HEK293 (cell line): ENCODE measurements around the gene CAMK2N2.

Experiments
- CTCF ChIA-PET: fragments of 350-600 bp; formaldehyde crosslinking; extraction: SDS; loops from one replicate; lab custom pipeline; 2021; ENCODE audit warnings: antibody characterized with exemption; lab: Yijun Ruan, JAX
- POLR2A ChIA-PET: fragments of 300-600 bp; formaldehyde crosslinking; extraction: SDS; loops from one replicate; lab custom pipeline; 2020; ENCODE audit warnings: antibody characterized with exemption, inconsistent platforms; lab: Yijun Ruan, JAX
- H3K27ac ChIP-seq: fragments of 200-500 bp; sonication (Bioruptor generic); 2 replicates; pipeline ENCODE4 v1.5.1; 2014; ENCODE audit warnings: low read depth, low read length, control low read depth, inconsistent platforms; ENCODE audit errors: extremely low read depth
- H3K36me3 ChIP-seq, 2 experiments: fragments of 200-500 bp in 1 of 2; sonication (Bioruptor generic) in 1 of 2; 1 replicate in 1 of 2; 2 replicates in 1 of 2; pipeline ENCODE4 v1.5.1; 2014 to 2017; ENCODE audit warnings: inconsistent platforms in 2 of 2, low read length in 2 of 2; ENCODE audit not compliant: control insufficient read depth in 2 of 2, insufficient read depth in 1 of 2
- H3K4me1 ChIP-seq: fragments of 200-500 bp; sonication (Bioruptor generic); 2 replicates; pipeline ENCODE4 v1.5.1; 2014; ENCODE audit warnings: mild to moderate bottlenecking, low read length, inconsistent platforms; ENCODE audit not compliant: control insufficient read depth, insufficient read depth
- H3K4me3 ChIP-seq: 2 replicates; pipeline ENCODE4 v1.5.1; 2011; ENCODE audit warnings: low read depth, mild to moderate bottlenecking, control low read depth, low read length, moderate library complexity
- H3K9me3 ChIP-seq: fragments of 200-500 bp; sonication (Bioruptor generic); 2 replicates; pipeline ENCODE4 v1.5.1; 2014; ENCODE audit warnings: low read depth, low read length, inconsistent platforms; ENCODE audit not compliant: control insufficient read depth, insufficient read depth
- CTCF ChIP-seq: fragments of 450-650 bp; formaldehyde crosslinking; IDR thresholded peaks from 2 replicates; pipeline ENCODE4 v1.5.1; 2016; ENCODE audit warnings: missing biosample characterization, missing genetic modification characterization
- FEZF1 ChIP-seq: fragments of 450-650 bp; formaldehyde crosslinking; IDR thresholded peaks from 2 replicates; pipeline ENCODE4 v1.5.1; 2016; ENCODE audit warnings: missing biosample characterization, missing genetic modification characterization
- SP7 ChIP-seq: fragments of 450-650 bp; formaldehyde crosslinking; IDR thresholded peaks from 2 replicates; pipeline ENCODE4 v1.5.1; 2016; ENCODE audit warnings: missing biosample characterization, missing genetic modification characterization
- ZBTB26 ChIP-seq: fragments of 450-650 bp; formaldehyde crosslinking; optimal IDR thresholded peaks from 2 replicates; pipeline ENCODE3; 2016; ENCODE audit warnings: missing biosample characterization, mild to moderate bottlenecking, missing genetic modification characterization
- ZFHX2 ChIP-seq: fragments of 450-650 bp; formaldehyde crosslinking; conservative IDR thresholded peaks from 2 replicates; pipeline ENCODE4 v1.5.1; 2016; ENCODE audit warnings: missing biosample characterization, missing genetic modification characterization
- ZIC2 ChIP-seq: fragments of 450-650 bp; formaldehyde crosslinking; IDR thresholded peaks from 2 replicates; pipeline ENCODE4 v1.5.1; 2016; ENCODE audit warnings: missing biosample characterization, missing genetic modification characterization
- ZNF175 ChIP-seq: fragments of 450-650 bp; formaldehyde crosslinking; IDR thresholded peaks from 2 replicates; pipeline ENCODE4 v1.5.1; 2016; ENCODE audit warnings: missing biosample characterization, missing genetic modification characterization
- ZNF19 ChIP-seq: fragments of 450-650 bp; formaldehyde crosslinking; IDR thresholded peaks from 2 replicates; pipeline ENCODE4; 2016; ENCODE audit warnings: missing biosample characterization, missing genetic modification characterization, low read depth
- ZNF202 ChIP-seq: fragments of 450-650 bp; formaldehyde crosslinking; IDR thresholded peaks from 2 replicates; pipeline ENCODE4 v1.5.1; 2016; ENCODE audit warnings: missing biosample characterization, missing genetic modification characterization, borderline replicate concordance
- ZNF214 ChIP-seq: fragments of 450-650 bp; formaldehyde crosslinking; IDR thresholded peaks from 2 replicates; pipeline ENCODE4 v1.5.1; 2017; ENCODE audit warnings: missing biosample characterization, mild to moderate bottlenecking, missing genetic modification characterization, borderline replicate concordance
- ZNF223 ChIP-seq: fragments of 450-650 bp; formaldehyde crosslinking; IDR thresholded peaks from 2 replicates; pipeline ENCODE4 v1.5.1; 2016; ENCODE audit warnings: missing biosample characterization, missing genetic modification characterization
- ZNF248 ChIP-seq: fragments of 450-650 bp; formaldehyde crosslinking; IDR thresholded peaks from 2 replicates; pipeline ENCODE4 v1.5.1; 2017; ENCODE audit warnings: missing biosample characterization, missing genetic modification characterization
- ZNF335 ChIP-seq: fragments of 450-650 bp; formaldehyde crosslinking; conservative IDR thresholded peaks from 2 replicates; pipeline ENCODE4 v1.5.1; 2016; ENCODE audit warnings: missing biosample characterization, missing genetic modification characterization
- ZNF423 ChIP-seq: fragments of 450-650 bp; formaldehyde crosslinking; IDR thresholded peaks from 2 replicates; pipeline ENCODE4 v1.5.1; 2016; ENCODE audit warnings: missing biosample characterization, missing genetic modification characterization
- ZNF473 ChIP-seq: fragments of 450-650 bp; formaldehyde crosslinking; IDR thresholded peaks from 2 replicates; pipeline ENCODE4 v1.5.1; 2017; ENCODE audit warnings: missing biosample characterization, missing genetic modification characterization
- ZNF514 ChIP-seq: fragments of 450-650 bp; formaldehyde crosslinking; IDR thresholded peaks from 2 replicates; pipeline ENCODE4 v1.5.1; 2016; ENCODE audit warnings: missing biosample characterization, missing genetic modification characterization
- ZNF571 ChIP-seq: fragments of 450-650 bp; formaldehyde crosslinking; IDR thresholded peaks from 2 replicates; pipeline ENCODE4 v1.5.0; 2017; ENCODE audit warnings: missing biosample characterization, missing genetic modification characterization
- ZNF654 ChIP-seq: fragments of 450-650 bp; formaldehyde crosslinking; IDR thresholded peaks from 2 replicates; pipeline ENCODE4 v1.5.1; 2016; ENCODE audit warnings: low read depth, missing biosample characterization, missing genetic modification characterization
- ZNF658 ChIP-seq: fragments of 450-650 bp; formaldehyde crosslinking; IDR thresholded peaks from 2 replicates; pipeline ENCODE4; 2016; ENCODE audit warnings: missing biosample characterization, missing genetic modification characterization
- ZNF692 ChIP-seq: fragments of 450-650 bp; formaldehyde crosslinking; IDR thresholded peaks from 2 replicates; pipeline ENCODE4 v1.5.1; 2016; ENCODE audit warnings: missing biosample characterization, missing genetic modification characterization
- ZNF830 ChIP-seq: fragments of 450-650 bp; IDR thresholded peaks from 2 replicates; pipeline ENCODE4 v1.5.0; 2018; ENCODE audit warnings: missing biosample characterization, missing genetic modification characterization, low read depth, mild to moderate bottlenecking, moderate library complexity
- ZXDB ChIP-seq: fragments of 450-650 bp; formaldehyde crosslinking; IDR thresholded peaks from 2 replicates; pipeline ENCODE4 v1.5.1; 2016; ENCODE audit warnings: missing biosample characterization, missing genetic modification characterization
- TF ChIP-seq, protein P1 (sequence below): fragments of 450-650 bp; formaldehyde crosslinking; IDR thresholded peaks from 2 replicates; pipeline ENCODE4 v1.5.1; 2016; ENCODE audit warnings: missing biosample characterization, missing genetic modification characterization, low read depth
- TF ChIP-seq, protein P2 (sequence below): fragments of 450-650 bp; formaldehyde crosslinking; IDR thresholded peaks from 2 replicates; pipeline ENCODE4 v1.5.1; 2016; ENCODE audit warnings: missing biosample characterization, missing genetic modification characterization
- TF ChIP-seq, protein P3 (sequence below): fragments of 450-650 bp; formaldehyde crosslinking; IDR thresholded peaks from 2 replicates; pipeline ENCODE4 v1.5.1; 2016; ENCODE audit warnings: missing biosample characterization, missing genetic modification characterization, borderline replicate concordance

Gene CAMK2N2

DNA sequence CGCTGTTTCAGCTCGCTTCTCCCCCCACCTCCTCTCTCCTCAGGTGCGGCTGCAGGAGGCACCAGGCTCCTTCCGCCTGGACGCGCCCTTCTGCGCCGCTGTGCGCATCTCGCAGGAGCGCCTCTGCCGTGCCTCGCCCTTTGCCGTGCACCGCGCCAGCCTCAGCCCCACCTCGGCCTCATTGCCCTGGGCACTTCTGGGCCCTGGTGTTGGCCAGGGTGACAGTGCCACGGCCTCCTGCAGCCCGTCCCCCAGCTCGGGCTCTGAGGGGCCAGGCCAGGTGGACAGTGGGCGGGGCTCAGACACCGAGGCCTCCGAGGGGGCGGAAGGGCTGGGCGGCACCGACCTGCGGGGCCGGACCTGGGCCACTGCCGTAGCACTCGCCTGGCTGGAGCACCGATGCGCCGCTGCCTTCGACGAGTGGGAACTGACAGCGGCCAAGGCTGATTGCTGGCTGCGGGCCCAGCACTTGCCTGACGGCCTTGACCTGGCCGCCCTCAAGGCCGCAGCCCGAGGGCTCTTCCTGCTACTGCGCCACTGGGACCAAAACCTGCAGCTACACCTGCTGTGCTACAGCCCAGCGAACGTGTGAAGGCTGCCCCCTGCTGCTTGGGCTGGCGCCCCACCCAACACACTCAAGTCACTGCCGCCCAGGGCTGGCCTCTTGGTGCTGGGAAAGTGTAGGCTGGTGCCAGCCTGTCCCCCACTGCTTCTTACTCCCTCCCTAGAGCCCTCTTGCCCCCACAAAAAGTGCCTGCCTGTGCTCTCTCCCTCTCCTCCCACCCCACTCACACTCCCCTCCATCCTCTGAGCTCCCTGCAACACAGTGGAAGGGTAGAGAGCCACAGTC is 19.7 kb downstream of the CAMK2N2 start:
- no peak overlapping the region for H3K4me3 ChIP-seq
- no peaks in the 10 kb centered on the region for H3K4me1 ChIP-seq
- ChIA-PET CTCF (interaction anchor here (0.6 to 8.7 kb wide), 7 partner anchors 14 to 1520 kb away, joined by 3 to 66 read pairs (median 4); partner anchors contain the start of gene VWA5B2), POLR2A (interaction anchor here (0.6 kb wide), 1 partner anchor 347 kb away, joined by 3 read pairs; no protein-coding TSS in a partner anchor)
- no peaks in the 10 kb centered on the region for H3K9me3 ChIP-seq
- peaks cover 0 to 44% of the 10 kb centered on the region in 2 experiments; a peak in 1 of 3 replicates for H3K36me3 ChIP-seq
- no peak overlapping the region for H3K27ac ChIP-seq
- no peak for TF ChIP-seq ZNF658 (tag by site-specific recombination)
- 0 out of 2 replicates have a peak, but pooled peaks have one; percentile 39 for TF ChIP-seq ZFHX2 (tag by site-specific recombination)
- no peak for TF ChIP-seq FEZF1 (tag by site-specific recombination)
- TF ChIP-seq ZBTB26 (tag by site-specific recombination) = no peak
- no peak for TF ChIP-seq ZNF473
- no peak for TF ChIP-seq ZNF335 (tag by site-specific recombination)
- TF ChIP-seq, protein P1, sequence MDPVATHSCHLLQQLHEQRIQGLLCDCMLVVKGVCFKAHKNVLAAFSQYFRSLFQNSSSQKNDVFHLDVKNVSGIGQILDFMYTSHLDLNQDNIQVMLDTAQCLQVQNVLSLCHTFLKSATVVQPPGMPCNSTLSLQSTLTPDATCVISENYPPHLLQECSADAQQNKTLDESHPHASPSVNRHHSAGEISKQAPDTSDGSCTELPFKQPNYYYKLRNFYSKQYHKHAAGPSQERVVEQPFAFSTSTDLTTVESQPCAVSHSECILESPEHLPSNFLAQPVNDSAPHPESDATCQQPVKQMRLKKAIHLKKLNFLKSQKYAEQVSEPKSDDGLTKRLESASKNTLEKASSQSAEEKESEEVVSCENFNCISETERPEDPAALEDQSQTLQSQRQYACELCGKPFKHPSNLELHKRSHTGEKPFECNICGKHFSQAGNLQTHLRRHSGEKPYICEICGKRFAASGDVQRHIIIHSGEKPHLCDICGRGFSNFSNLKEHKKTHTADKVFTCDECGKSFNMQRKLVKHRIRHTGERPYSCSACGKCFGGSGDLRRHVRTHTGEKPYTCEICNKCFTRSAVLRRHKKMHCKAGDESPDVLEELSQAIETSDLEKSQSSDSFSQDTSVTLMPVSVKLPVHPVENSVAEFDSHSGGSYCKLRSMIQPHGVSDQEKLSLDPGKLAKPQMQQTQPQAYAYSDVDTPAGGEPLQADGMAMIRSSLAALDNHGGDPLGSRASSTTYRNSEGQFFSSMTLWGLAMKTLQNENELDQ = no peak
- TF ChIP-seq, protein P2, sequence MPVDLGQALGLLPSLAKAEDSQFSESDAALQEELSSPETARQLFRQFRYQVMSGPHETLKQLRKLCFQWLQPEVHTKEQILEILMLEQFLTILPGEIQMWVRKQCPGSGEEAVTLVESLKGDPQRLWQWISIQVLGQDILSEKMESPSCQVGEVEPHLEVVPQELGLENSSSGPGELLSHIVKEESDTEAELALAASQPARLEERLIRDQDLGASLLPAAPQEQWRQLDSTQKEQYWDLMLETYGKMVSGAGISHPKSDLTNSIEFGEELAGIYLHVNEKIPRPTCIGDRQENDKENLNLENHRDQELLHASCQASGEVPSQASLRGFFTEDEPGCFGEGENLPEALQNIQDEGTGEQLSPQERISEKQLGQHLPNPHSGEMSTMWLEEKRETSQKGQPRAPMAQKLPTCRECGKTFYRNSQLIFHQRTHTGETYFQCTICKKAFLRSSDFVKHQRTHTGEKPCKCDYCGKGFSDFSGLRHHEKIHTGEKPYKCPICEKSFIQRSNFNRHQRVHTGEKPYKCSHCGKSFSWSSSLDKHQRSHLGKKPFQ = no peak
- 0 out of 2 replicates have a peak, but pooled peaks have one; percentile 4 for TF ChIP-seq ZNF654 (tag by site-specific recombination)
- TF ChIP-seq ZNF514 = no peak
- TF ChIP-seq ZNF692 (tag by site-specific recombination) = no peak
- no peak for TF ChIP-seq ZNF571 (tag by site-specific recombination)
- TF ChIP-seq ZNF175 (tag by site-specific recombination) = no peak
- peak; percentile 64 for TF ChIP-seq CTCF
- no peak for TF ChIP-seq ZNF202 (tag by site-specific recombination)
- TF ChIP-seq SP7 (tag by site-specific recombination) = no peak
- no peak for TF ChIP-seq ZNF19
- TF ChIP-seq ZIC2 (tag by site-specific recombination) = no peak; the same call in 1 of the 2 replicates
- no peak for TF ChIP-seq ZXDB (tag by site-specific recombination)
- TF ChIP-seq, protein P3, sequence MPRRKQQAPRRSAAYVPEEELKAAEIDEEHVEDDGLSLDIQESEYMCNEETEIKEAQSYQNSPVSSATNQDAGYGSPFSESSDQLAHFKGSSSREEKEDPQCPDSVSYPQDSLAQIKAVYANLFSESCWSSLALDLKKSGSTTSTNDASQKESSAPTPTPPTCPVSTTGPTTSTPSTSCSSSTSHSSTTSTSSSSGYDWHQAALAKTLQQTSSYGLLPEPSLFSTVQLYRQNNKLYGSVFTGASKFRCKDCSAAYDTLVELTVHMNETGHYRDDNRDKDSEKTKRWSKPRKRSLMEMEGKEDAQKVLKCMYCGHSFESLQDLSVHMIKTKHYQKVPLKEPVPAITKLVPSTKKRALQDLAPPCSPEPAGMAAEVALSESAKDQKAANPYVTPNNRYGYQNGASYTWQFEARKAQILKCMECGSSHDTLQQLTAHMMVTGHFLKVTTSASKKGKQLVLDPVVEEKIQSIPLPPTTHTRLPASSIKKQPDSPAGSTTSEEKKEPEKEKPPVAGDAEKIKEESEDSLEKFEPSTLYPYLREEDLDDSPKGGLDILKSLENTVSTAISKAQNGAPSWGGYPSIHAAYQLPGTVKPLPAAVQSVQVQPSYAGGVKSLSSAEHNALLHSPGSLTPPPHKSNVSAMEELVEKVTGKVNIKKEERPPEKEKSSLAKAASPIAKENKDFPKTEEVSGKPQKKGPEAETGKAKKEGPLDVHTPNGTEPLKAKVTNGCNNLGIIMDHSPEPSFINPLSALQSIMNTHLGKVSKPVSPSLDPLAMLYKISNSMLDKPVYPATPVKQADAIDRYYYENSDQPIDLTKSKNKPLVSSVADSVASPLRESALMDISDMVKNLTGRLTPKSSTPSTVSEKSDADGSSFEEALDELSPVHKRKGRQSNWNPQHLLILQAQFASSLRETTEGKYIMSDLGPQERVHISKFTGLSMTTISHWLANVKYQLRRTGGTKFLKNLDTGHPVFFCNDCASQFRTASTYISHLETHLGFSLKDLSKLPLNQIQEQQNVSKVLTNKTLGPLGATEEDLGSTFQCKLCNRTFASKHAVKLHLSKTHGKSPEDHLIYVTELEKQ (tag by site-specific recombination) = no peak
- TF ChIP-seq ZNF423 (tag by site-specific recombination) = no peak
- TF ChIP-seq ZNF830 = no peak
- no peak for TF ChIP-seq ZNF248
- no peak for TF ChIP-seq ZNF214 (tag by site-specific recombination)
- TF ChIP-seq ZNF223 (tag by site-specific recombination) = no peak
